Spleen (tissue), 7 donors: ENCODE measurements around the gene PCYT2.

ENCODE experiments used
- POLR2A ChIP-seq, 3 donors: fragments of 450-650 bp; IDR thresholded peaks; one replicate each; pipeline ENCODE4 v1.5.1; 2017; ENCODE audit warnings: antibody characterized with exemption in 3 of 3, mild to moderate bottlenecking in 1 of 3
- TF ChIP-seq, protein P1 (sequence below), 11 experiments: fragments of 200-600 bp in 7 of 11; fragments of 450-650 bp in 4 of 11; sonication (generic) in 4 of 11; IDR thresholded peaks in 8 of 11; conservative IDR thresholded peaks in 3 of 11; 1 replicate in 7 of 11; 2 replicates in 4 of 11; pipeline versions ENCODE4 v1.4.0 to v1.8.0; 2016 to 2021; ENCODE audit warnings: antibody characterized with exemption in 11 of 11, inconsistent platforms in 4 of 11, mild to moderate bottlenecking in 1 of 11
- donor health status: DM: no; HTN: no; CAD: no; lungs with moderate emphysema.
- donor health status: DM: no; HTN: no; CAD: no.
- donor health status: DM: no; HTN: no; CAD: no.

DNA sequence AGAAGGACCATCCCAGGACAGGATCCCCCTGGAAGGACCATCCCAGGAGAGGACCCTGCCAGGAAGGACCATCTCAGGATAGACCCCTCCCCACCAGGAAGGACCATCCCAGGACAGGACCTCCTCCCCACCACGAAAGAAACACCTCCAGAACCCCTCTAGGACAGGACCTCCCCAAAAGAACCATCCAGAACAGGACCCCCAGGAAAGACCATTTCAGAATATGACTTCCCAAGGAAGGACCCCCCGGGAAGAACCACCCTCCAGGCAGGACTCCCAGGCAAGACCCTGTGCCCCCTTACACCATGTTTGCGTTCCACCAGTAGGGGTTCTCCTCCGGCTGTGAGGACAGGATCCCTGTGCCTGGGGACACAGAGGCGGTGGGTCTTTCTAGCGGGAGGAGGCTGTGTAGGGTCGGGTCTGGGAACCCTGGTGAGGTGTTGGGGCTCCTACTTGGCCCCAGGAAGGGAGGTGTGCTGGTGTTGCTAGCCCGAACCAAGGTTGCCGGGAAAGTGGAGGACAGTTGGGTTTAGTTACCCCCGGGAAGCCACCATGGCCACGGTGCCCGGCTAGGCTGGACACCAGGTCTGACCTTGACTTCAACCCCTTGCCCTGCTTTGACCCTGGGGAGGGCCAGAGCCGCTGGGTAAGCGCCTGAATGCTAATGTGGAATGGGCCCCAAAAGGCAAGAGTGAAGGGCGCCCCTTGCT, 47.6 kb upstream of the PCYT2 start:
- TF ChIP-seq POLR2A (IDR thresholded peaks at IDR 0.05) = no peak
- TF ChIP-seq, protein P1, sequence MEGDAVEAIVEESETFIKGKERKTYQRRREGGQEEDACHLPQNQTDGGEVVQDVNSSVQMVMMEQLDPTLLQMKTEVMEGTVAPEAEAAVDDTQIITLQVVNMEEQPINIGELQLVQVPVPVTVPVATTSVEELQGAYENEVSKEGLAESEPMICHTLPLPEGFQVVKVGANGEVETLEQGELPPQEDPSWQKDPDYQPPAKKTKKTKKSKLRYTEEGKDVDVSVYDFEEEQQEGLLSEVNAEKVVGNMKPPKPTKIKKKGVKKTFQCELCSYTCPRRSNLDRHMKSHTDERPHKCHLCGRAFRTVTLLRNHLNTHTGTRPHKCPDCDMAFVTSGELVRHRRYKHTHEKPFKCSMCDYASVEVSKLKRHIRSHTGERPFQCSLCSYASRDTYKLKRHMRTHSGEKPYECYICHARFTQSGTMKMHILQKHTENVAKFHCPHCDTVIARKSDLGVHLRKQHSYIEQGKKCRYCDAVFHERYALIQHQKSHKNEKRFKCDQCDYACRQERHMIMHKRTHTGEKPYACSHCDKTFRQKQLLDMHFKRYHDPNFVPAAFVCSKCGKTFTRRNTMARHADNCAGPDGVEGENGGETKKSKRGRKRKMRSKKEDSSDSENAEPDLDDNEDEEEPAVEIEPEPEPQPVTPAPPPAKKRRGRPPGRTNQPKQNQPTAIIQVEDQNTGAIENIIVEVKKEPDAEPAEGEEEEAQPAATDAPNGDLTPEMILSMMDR (IDR thresholded peaks at IDR 0.05 in 8 of 11, conservative IDR thresholded peaks at IDR 0.05 in 3 of 11) = no peak
